ENCODE measurements around the gene CCDC148.
"Not testable (repeated sequence)": the region's sequence is repeated elsewhere in the genome, so short reads cannot be mapped to it uniquely, and the experiment has no call there.

CCDC148 gene

DNA sequence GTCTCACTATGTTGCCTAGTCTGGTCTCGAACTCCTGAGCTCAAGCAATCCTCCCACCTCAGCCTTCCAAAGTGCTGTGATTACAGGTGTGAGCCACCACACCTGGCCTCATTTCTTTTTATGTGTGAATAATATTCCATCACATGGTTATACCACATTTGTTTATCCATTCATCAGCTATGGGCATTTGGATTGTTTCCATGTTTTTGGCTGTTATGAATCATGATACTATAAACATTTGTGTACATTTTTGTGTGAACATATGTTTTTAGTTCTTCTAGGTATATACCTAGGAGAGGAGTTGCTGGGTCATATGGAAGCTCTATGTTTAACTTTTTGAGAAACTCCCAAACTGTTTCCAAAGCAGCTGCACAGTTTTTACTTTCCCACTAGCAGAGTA, 24.6 kb upstream of the CCDC148 start:
- no peak for DNase-seq

DNA sequence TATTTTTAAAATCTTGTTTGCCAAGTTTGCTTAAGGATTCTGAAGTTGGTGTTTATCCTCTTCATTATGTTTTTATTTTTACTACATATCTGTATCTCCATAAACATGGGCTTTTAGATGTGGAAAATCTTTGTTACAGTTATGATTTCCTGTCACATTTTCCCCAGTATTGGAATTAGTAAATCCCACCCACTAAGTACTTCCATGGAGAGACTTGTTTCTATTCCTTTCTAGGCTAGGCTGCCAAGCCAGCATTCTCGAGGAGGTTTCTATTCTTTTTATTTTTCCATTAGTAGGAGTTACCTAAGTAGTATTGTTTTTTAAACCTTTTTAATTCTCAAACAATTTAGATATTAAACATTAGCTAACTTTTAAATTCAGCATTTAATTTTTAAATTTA, 22.3 kb upstream of the CCDC148 start:
- no peak for DNase-seq

DNA sequence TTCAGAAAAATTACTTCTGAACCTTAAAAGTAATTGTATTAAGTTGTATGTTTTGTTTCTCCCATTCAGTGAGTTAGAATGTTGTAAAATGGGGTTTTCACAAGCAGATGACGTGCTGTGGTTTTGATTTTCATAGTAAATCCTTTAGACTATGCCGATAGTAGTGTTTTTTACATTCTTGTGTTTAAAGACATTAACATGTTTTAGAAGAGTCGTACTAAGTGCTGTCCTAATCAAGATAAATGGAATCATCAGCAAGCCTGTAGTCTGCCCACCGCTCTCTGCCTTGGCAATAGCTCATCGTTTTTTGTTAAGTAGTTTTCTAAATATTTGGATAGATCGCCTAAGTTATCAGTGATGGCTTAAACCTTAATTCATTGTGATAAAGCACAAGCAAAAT, 21.7 kb upstream of the CCDC148 start:
- no peak for DNase-seq

DNA sequence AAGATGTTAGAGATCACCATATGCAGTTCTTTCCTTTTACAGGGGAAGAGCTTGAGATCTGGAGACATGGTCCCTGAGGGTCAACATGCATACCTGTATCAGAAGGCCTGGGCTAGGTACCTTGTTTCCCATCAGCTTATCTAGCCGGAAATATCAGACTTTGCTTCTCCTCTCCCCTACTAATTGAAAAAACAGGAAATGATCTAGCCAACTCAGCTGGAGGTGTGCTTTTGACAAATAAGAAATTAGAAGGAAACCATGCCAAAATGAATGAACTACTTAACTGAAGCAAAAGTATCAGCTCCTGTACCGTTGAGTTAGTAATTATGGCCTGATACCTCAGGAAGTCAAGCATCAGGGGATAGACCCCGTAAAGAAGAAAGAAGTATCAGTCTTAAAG, 20.6 kb upstream of the CCDC148 start:
- no peak for DNase-seq

DNA sequence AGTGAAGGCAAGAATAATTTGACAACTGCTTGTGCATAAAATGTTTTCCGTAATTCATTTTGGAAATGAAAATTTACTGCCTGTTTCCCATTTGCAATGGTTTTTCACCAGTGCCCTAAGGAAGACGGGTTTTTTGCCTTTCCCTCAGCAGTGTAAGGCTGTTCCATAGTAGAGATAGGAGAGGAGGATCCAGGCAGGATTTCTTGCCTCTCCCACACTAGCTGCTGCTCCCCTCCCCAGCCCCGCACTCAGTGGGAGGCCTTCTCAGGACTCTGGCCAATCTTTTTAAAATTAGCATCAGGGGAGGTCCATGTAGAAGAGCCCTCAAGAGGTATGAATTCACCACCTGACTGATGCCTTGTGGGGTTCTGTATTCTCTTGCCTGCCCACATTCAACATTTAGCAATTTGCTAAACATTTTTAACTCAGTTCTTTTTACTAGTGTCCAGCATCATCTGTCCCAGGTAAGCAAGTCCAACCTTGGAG, 18.0 kb upstream of the CCDC148 start:
- not testable (repeated sequence) for DNase-seq

DNA sequence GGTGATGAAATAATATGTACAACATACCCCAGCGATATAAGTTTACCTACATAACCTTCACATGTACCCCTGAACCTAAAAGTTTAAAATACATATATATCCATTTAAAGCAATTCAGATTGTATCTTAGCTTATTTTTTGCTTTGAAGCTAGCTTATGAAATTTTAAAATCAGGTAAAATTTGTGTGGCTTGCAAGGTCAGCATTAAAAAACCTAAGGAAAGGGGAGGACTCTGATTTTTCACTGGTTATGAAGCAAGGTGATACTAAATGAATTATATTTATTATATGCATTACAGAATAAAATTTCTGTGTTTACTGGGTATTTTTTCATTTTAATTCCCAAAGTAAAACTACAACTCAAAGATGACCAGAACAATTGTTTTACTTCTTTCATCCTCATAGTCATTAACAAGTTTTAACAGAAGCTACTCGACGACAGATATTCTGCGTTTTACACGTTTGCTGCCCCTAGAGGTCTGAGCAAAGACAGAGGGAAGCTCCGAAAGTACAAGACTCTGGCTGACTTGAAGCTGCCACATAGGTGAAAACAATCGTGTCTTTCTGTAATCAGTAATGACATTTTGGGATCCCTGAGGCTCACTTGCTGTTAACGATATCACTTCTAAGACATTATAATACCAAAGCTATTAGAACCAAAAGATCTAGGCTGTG, 17.3 kb upstream of the CCDC148 start:
- no peak for DNase-seq

DNA sequence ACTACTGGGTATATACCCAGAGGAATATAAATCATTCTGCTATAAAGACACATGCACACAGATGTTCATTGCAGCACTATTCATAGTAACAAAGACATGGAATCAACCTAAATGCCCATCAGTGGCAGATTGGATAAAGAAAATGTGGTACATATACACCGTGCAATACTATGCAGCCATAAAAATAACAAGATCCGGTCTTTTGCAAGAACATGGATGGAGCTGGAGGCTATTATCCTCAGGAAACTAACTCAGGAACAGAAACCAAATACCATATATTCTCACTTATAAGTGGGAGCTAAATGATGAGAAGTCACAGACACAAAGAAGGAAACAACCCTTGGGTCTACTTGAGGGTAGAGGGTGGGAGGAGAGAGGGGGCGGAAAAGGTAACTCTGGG, 16.7 kb upstream of the CCDC148 start:
- not testable (repeated sequence) for DNase-seq

DNA sequence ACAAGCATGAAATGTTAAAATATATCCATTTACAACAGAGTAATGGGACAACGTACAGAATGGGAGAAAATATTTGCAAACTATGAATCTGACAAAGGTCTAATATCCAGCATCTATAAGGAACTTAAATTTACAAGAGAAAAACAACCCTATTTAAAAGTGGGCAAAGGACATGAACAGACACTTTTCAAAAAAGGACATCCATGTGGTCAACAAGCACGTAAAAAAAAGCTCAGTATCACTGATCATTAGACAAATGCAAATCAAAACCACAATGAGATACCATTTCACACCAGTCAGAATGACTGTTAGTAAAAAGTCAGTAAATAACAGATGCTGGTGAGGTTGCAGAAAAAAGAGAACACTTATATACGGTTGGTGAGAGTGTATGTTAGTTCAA, 16.3 kb upstream of the CCDC148 start:
- not testable (repeated sequence) for DNase-seq

DNA sequence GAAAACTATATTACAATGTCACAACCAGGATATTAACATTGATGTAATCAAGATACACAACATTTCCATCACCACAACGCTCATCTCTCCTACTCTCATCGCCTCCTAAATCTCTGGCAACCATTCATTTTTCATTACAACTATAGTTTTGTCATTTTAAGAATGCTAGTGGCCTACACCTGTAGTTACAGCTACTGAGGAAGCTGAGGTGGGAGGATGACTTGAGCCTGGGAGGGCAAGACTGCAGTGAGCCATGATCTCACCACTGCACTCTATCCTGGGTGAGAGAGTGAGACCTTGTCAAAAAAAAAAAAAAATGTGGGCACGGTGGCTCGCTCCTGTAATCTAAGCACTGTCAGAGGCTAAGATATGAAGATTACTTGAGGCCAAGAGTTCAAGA, 10.7 kb upstream of the CCDC148 start:
- no peak for DNase-seq

DNA sequence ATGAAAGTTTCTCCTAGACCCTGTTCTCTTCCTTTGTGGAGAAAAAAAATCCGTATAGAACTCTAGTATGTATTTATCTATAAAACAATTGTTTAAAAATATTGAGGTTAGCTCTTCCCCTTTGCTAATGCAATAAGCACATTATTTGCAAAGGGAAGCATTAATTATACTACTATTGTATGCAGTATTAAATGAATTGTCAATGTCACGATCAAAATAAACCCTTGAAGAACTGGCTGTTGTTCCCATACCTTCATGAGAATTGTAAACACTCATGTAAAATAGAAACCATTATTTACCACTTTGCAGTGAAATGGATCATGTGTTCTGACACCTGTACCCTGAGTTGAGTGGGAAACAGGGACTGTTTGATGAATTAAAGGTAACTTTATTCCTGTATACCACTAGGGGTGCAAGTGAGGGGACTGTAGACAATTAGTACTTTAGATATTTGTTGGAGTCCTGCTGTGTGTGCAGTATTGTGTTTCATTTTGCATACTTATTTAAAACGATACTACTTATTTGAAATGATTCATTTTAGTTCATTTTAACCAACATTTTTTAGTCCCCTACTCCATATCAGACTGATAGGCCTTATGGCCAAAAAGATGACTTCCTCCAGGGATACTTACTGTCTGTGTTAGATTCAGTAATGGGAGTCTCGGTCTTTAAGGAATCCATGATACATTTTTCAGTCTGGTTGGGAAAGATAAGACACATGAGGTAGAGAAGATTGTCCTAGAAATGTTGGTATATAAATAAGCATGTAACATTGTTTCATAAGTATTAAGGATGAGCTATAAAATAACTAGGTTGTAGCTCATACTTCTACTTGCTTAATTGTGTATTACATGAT, 8.1 kb upstream of the CCDC148 start:
- peak; percentile 57 for DNase-seq

DNA sequence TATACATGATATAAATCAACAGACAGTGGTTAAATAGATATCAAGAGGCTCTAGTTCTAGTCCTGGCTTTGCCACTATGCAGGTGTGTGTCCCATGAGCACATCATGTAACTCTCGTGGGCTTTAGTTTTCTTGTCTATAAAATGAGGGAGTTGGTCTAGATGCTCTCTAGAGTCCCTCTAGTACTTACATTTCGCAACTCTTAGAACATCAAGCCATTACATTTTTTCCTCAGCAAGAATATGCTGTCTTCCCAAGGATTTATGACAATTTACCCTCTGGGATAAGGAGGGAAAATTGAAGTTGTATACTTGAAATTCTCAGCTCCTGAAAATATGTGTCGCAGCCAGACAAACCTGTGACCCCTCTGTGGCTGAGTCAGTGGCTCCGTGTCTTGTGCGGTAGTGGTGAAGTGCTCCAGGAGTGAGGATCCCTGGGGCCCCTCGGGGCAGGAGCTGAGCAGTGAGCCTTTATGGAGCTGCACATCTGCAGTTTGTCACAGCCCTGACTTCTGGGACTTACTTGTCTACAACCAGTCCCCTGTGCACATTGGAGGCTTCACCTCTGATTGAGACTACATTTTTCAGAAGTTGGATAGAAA, 7.0 kb upstream of the CCDC148 start:
- DNase-seq, result no peak

DNA sequence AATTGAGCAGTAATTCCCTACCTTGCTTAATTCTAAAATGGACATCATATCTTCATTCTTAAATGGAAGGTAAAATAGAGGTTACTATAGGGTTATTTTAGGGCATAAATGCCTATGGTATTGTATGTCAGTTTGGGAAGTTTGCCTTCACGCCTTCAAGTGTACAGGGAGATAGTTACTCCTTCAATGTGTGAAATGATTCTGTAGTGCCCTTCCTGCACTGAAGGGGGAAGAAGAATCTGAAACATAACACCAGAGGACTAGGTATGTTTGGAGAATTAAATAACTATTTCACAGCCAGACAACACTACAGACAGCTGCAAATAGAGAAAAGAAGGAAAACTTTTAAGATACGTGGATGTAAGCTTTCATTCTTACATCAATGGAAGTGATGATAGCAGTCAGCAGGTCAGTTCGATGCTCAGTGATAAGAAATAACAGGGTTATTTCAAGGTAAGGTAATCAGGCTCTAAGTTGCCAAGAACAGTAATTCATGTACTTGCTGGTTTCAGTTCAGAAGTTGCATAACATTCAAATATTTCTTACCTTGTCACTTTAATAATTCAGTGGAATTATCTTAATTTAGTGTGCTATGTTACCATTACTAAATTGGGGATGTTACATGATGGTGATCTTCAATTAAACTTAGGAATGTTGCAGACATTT, 4.2 kb upstream of the CCDC148 start:
- peak; percentile 40 for DNase-seq

DNA sequence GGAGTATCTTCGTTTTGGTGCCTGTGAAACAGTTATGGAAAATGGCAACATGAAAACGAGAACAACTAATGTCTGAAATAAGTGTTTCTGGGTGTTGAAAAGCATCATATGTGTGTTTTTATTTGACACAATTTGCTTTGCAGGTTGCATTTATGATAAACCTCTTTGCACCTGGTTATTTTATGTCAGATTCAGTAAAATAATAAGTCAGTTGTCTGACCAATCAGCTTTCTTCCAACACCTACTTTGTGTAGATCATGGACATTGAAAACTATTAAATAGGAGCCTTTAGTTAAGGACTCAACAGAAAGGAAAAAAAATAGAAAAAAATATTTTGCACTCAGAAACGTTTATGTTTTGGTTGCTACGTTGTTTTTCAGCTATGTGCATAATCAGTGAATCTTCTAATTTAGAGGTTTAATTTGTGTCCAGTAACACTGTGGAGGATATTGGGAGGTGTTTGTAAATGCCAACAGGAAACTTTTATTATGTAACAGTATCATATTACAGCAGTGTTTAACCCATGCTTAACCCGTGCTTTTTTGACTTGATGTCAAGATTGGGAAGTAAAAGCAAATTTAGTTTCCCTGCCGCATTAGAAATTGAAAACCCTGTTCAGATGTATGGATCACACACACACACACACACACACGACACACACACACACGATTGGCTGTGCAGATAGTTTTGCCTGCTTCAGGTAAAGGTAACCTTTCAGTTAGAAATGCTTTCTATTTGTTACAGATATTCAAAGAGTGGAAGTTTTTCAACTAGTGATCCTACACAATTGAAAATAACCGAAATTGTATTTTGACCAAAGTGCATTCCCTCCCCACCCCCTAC, 2.8 kb upstream of the CCDC148 start:
- peak; percentile 49 for DNase-seq

DNA sequence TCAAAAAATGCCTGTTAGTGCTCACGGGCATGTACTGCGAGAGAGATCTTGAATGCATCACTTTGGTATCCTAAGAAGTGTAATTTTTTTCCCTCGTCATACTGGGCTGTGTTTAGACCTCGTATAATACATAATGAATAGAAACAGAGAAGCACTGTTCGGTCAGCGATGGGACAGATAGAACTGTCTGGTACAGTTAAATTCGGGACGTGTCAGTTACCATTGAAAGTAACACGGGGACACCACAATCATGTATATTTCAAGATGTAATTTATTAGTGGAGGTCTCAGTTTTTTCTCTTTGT, 2.0 kb upstream of the CCDC148 start:
- no peak for DNase-seq

DNA sequence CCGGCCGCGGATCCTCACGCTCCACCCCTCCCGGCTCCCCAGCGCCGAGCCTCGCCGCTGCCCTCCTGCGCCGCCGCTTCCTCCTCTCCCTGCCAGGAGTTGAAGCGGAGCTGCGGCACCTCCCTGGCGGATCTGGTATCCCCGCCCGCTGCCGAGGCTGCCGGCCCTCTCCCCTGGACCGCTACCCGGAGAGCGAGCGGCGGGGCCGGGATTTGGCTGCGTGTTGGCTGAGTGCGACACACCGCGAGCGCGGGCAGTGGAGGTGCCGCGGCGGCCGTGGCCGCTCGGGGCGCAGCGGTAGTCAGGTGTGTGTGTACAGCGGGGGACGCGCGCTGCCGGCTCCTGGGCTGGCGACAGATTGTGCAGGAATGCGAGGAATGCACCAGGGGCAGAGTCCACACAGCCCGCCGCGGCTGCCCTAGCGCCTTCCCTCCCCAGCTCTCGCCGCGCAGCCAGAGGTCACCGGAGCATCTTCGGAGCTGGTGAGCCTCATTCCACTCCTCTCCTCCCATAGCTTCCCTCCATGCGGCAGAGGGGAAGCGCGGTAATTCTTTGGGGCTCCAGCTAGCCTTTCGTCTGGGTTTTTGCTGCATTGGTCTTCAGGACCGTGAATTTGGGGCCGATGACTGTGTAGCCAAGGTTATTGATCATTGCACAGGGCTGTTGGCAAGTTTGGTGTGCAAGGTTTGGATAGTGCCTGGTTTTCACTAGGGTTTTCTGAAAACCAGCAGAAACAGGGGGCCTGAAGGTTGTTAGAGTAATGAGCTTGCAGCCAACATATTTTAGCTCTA, 1.5 kb upstream of the CCDC148 start:
- DNase-seq, result peak; percentile 77

DNA sequence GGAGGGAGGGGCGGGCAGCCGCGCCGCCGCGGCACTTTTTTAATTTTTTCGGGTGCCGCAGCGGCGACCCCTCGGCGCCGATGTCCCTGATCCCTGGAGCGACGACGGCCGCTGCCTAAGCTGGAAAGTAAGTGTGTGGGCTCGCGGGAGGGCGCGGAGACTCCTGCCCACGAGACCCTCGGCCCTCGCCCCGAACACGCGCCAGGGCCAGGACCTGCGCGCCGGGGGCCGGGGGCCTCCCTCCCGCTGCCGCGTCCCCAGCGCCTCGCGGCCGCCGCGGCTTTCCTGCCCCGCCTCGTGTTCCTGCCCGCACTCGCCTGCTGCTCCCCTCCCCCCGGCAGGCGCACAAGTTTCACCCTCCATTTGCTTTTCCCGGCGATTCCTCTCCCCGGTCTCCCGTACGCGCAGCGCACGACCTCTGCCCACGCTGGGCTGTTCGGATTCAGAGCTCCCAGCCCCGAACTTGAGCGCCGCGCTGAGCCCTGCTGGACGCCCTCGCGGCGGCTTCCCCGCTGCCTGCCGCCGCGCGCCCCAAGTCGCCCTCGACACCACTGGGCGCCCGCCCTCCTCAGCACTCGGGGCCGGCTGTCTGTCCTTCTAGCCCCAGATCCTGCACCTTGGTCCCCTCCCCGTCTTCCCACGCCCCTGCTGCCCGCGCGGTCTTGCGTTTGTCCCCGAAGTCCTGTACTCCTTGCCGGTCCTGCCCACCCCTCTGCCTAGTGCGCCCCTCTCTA, 706 bp upstream of the CCDC148 start:
- peak; percentile 82 for DNase-seq

DNA sequence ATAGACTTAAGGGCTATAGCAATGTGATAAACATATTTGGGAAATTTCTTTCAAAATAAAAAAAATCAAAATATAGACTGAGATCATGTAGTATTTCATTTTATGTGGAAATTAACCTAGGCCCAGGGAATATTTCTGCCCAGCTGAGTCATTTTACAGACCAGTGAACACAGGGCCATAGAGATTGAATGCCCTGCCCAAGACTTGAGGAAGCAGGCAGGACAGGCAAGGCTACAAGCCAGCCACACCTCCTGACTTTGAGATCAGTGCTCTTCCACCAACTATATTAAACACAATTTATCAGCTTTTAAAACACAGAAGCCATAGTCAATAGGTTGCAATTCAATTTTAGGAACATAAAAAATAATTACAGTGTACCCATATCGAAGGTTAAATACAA, 12.9 kb downstream of the CCDC148 start:
- DNase-seq, result no peak

DNA sequence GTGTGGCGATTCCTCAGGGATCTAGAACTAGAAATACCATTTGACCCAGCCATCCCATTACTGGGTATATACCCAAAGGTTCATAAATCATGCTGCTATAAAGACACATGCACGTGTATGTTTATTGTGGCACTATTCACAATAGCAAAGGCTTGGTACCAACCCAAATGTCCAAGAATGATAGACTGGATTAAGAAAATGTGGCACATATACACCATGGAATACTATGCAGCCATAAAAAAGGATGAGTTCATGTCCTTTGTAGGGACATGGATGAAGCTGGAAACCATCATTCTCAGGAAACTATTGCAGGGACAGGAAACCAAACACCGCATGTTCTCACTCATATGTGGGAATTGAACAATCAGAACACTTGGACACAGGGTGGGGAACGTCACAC, 17.5 kb downstream of the CCDC148 start:
- not testable (repeated sequence) for DNase-seq

DNA sequence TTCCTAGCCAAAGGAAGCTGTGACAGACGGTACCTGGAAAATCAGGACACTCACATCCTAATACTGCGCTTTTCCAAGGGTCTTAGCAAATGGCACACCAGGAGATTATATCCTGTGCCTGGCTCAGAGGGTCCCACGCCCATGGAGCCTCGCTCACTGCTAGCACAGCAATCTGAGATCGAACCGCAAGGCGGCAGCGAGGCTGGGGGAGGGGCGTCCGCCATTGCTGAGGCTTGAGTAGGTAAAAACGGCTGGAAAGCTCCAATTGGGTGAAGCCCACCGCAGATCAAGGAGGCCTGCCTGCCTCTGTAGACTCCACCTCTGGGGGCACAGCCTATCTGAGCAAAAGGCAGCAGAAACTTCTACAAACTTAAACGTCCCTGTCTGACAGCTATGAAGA, 22.8 kb downstream of the CCDC148 start:
- DNase-seq, result not testable (repeated sequence)

DNA sequence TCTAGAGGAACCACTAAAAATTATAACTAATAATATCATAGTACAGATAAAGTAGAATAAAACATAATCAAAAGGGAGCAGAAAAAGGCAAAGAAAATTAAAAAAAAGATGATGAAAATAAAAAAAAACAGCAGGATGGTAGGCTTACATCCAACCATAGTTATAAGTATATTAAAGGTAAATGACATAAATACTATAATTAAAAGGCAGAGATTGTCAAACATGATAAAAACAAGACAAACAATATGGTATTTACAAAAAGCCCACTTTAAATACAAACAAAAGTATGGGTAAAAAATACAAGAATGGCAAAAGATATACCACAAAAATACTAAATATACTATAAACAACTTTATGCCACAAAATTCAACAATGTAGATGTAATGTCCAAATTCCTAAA, 24.4 kb downstream of the CCDC148 start:
- DNase-seq, result no peak

DNA sequence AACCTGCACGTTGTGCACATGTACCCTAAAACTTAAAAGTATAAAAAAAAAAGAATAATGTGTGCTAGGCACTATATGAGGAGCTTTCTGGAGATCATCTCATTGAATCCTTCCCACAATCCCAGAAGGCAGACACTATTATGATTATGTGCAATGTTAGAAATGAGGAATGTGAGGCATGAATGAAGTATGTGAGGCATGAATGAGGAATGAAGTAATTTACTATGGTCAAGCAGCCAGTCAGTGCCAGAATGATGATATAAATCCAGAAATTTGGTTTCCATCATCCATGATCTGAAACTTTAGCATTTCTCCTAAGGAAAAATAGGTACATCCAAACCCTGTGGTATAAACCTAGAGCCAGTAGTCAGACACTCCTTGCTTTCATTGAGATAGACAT, 42.0 kb downstream of the CCDC148 start:
- DNase-seq, result no peak
